ENCODE results near the gene WDFY2. TPM values are rescaled to one million over a fixed set of nuclear protein-coding genes. Genes with fewer than 3 reads are reported as not detected.
A peak's percentile ranks its signal among the peaks of the same experiment; 100 is the strongest.

Gene WDFY2
- total and polyA plus RNA-seq, 2 of the 13 experiments (the other 11 are each of a cell fraction or from before 2014, with no cell fraction given): 22.6 to 27.0 TPM

- TF ChIP-seq, protein P1, sequence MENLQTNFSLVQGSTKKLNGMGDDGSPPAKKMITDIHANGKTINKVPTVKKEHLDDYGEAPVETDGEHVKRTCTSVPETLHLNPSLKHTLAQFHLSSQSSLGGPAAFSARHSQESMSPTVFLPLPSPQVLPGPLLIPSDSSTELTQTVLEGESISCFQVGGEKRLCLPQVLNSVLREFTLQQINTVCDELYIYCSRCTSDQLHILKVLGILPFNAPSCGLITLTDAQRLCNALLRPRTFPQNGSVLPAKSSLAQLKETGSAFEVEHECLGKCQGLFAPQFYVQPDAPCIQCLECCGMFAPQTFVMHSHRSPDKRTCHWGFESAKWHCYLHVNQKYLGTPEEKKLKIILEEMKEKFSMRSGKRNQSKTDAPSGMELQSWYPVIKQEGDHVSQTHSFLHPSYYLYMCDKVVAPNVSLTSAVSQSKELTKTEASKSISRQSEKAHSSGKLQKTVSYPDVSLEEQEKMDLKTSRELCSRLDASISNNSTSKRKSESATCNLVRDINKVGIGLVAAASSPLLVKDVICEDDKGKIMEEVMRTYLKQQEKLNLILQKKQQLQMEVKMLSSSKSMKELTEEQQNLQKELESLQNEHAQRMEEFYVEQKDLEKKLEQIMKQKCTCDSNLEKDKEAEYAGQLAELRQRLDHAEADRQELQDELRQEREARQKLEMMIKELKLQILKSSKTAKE (CRISPR knock-in tag; IDR thresholded peaks at IDR 0.05; ENCODE audit: borderline replicate concordance): no peak
- TF ChIP-seq ZFYVE20 (CRISPR knock-in tag; IDR thresholded peaks at IDR 0.05; ENCODE audit: borderline replicate concordance, low read depth): no peak
Measured at GRCh38 chr13:51781246-51782022, 197.2 kb downstream of the WDFY2 start (continued).

GRCh38 chr13:51782026-51782710, 197.9 kb downstream of the WDFY2 start:
- no peaks in the 10 kb centered on the region for H3K79me2 ChIP-seq (ENCODE audit: insufficient read depth, low read length)
- POLR2A ChIA-PET: interaction anchor here (0.8 to 2.4 kb wide), 2 partner anchors 18 to 329 kb away, joined by 4 to 8 read pairs; partner anchors contain the start of gene INTS6
- intact Hi-C loops (cut with micrococcal nuclease; ENCODE audit: unreplicated experiment): loop anchor here (5.0 kb wide), 1 partner anchor 345 kb away; no protein-coding TSS in a partner anchor
- no peaks in the 10 kb centered on the region for H4K20me1 ChIP-seq (ENCODE audit: insufficient read depth, low read length)
- H3K4me3 ChIP-seq (replicated peaks in 1 of 3; ENCODE audit: insufficient read depth in 1 of 3, low read depth in 2 of 3, low read length in 3 of 3): no peak overlapping the region
- ATAC-seq (peak; percentile 77), FAIRE-seq (no peak), DNase-seq (ENCODE audit: low spot score) (peak; percentile 43)
- in situ Hi-C loops (cut with HindIII; ENCODE audit: extremely low pct_ligation_motif_present, low pct_unique_long_range_greater_than_20kb): no loop called here
- peaks cover 19% of the 10 kb centered on the region for H3K4me1 ChIP-seq (ENCODE audit: insufficient read depth, low read length)
- H3K9ac ChIP-seq (ENCODE audit: insufficient read depth, low read depth, low read length): no peak overlapping the region
- WGBS (ENCODE audit: low lambda C conversion rate): 68% methylated on average over 14 of the region's 15 CpGs
- no peak overlapping the region for H2AFZ ChIP-seq (ENCODE audit: low read length)
- H3K27me3 ChIP-seq (ENCODE audit: control insufficient read depth in 1 of 2, insufficient read depth in 2 of 2, low read length in 2 of 2): no peaks in the 10 kb centered on the region
- H3K27ac ChIP-seq (ENCODE audit: extremely low read length, insufficient read depth, low read length): no peak overlapping the region
- BruUV-seq (replicated peaks): no TSS peak
- no peaks in the 10 kb centered on the region for H3K36me3 ChIP-seq (replicated peaks in 1 of 2; ENCODE audit: control insufficient read depth in 1 of 2, insufficient read depth in 2 of 2, low read length in 2 of 2)
- CTCF ChIA-PET (ENCODE audit: low intra/inter-chr PET ratio, low total read pairs): no interaction called here
- peak overlapping the region; percentile 0; the same call in 1 of the 2 replicates for H3K4me2 ChIP-seq (ENCODE audit: low read depth, low read length)
- H3K9me3 ChIP-seq (ENCODE audit: low read length): no peaks in the 10 kb centered on the region
- TF ChIP-seq NR2F1 (CRISPR knock-in tag; IDR thresholded peaks at IDR 0.05): peak; percentile 35 to 64; a peak in 1 of 4 replicates
- peak; percentile 61; the same call in 1 of the 2 replicates for TF ChIP-seq NR2F6 (IDR thresholded peaks at IDR 0.05)
- peak; percentile 70 for TF ChIP-seq NR2F6 (CRISPR knock-in tag; IDR thresholded peaks at IDR 0.05)
- TF ChIP-seq, protein P2, sequence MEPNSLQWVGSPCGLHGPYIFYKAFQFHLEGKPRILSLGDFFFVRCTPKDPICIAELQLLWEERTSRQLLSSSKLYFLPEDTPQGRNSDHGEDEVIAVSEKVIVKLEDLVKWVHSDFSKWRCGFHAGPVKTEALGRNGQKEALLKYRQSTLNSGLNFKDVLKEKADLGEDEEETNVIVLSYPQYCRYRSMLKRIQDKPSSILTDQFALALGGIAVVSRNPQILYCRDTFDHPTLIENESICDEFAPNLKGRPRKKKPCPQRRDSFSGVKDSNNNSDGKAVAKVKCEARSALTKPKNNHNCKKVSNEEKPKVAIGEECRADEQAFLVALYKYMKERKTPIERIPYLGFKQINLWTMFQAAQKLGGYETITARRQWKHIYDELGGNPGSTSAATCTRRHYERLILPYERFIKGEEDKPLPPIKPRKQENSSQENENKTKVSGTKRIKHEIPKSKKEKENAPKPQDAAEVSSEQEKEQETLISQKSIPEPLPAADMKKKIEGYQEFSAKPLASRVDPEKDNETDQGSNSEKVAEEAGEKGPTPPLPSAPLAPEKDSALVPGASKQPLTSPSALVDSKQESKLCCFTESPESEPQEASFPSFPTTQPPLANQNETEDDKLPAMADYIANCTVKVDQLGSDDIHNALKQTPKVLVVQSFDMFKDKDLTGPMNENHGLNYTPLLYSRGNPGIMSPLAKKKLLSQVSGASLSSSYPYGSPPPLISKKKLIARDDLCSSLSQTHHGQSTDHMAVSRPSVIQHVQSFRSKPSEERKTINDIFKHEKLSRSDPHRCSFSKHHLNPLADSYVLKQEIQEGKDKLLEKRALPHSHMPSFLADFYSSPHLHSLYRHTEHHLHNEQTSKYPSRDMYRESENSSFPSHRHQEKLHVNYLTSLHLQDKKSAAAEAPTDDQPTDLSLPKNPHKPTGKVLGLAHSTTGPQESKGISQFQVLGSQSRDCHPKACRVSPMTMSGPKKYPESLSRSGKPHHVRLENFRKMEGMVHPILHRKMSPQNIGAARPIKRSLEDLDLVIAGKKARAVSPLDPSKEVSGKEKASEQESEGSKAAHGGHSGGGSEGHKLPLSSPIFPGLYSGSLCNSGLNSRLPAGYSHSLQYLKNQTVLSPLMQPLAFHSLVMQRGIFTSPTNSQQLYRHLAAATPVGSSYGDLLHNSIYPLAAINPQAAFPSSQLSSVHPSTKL (CRISPR knock-in tag; IDR thresholded peaks at IDR 0.05): peak; percentile 25
- TF ChIP-seq HMGA1 (CRISPR knock-in tag; conservative IDR thresholded peaks at IDR 0.05): no peak
- no peak for TF ChIP-seq ZNF496 (CRISPR knock-in tag; IDR thresholded peaks at IDR 0.05; ENCODE audit: insufficient replicate concordance)
- peak; percentile 47; the same call in 1 of the 2 replicates for TF ChIP-seq ZNF263 (CRISPR knock-in tag; IDR thresholded peaks at IDR 0.05)
- no peak for TF ChIP-seq TAF15 (IDR thresholded peaks at IDR 0.05; ENCODE audit: low read depth, low read length, poor library complexity, severe bottlenecking)
- peak; percentile 68 for TF ChIP-seq NR2C2 (CRISPR knock-in tag; IDR thresholded peaks at IDR 0.05; ENCODE audit: borderline replicate concordance)
- TF ChIP-seq MLX (CRISPR knock-in tag; IDR thresholded peaks at IDR 0.05): no peak
- no peak for TF ChIP-seq POLR2AphosphoS5 (IDR thresholded peaks at IDR 0.05; ENCODE audit: low read depth, low read length)
- 0 out of 2 replicates have a peak, but pooled peaks have one; percentile 13 for TF ChIP-seq FOSL2 (CRISPR knock-in tag; IDR thresholded peaks at IDR 0.05)
- TF ChIP-seq RXRA (CRISPR knock-in tag; IDR thresholded peaks at IDR 0.05): peak; percentile 59; the same call in 1 of the 2 replicates

Measured in HepG2 (cell line).